Esophagus muscularis mucosa (tissue), 3 donors: ENCODE data around the gene USP22.

Experiments used
- CTCF ChIP-seq, 3 experiments: fragments of 200-600 bp in 2 of 3; fragments of 450-650 bp in 1 of 3; sonication (generic) in 2 of 3; IDR thresholded peaks; one replicate each; pipeline ENCODE4 v1.5.1; 2017 to 2019; ENCODE audit warnings: antibody characterized with exemption in 3 of 3, mild to moderate bottlenecking in 2 of 3, moderate library complexity in 1 of 3
- POLR2AphosphoS5 ChIP-seq, 2 donors: sonication (generic); formaldehyde crosslinking; IDR thresholded peaks; one replicate each; pipeline ENCODE4 v1.6.1; 2017; ENCODE audit warnings: antibody characterized with exemption in 2 of 2

- TF ChIP-seq POLR2AphosphoS5 (IDR thresholded peaks at IDR 0.05) (peak in 1 of 2 donors; percentile 14), CTCF (IDR thresholded peaks at IDR 0.05) (peak; percentile 31 to 50 (median 37))
Measured at GRCh38 chr17:21039839-21040575, 2.8 kb downstream of the USP22 start.
